GM18511 (cell line): ENCODE results near the gene MS4A4E.
"Not testable (repeated sequence)": the region's sequence is repeated elsewhere in the genome, so short reads cannot be mapped to it uniquely, and the experiment has no call there.

Experiments used
- ATAC-seq: cut with Tn5 transposase; IDR thresholded peaks from one replicate; pipeline ENCODE4 v1.9.1; 2021; ENCODE audit warnings: mild to moderate bottlenecking, moderate library complexity; ENCODE audit not compliant: unreplicated experiment

The MS4A4E gene

DNA sequence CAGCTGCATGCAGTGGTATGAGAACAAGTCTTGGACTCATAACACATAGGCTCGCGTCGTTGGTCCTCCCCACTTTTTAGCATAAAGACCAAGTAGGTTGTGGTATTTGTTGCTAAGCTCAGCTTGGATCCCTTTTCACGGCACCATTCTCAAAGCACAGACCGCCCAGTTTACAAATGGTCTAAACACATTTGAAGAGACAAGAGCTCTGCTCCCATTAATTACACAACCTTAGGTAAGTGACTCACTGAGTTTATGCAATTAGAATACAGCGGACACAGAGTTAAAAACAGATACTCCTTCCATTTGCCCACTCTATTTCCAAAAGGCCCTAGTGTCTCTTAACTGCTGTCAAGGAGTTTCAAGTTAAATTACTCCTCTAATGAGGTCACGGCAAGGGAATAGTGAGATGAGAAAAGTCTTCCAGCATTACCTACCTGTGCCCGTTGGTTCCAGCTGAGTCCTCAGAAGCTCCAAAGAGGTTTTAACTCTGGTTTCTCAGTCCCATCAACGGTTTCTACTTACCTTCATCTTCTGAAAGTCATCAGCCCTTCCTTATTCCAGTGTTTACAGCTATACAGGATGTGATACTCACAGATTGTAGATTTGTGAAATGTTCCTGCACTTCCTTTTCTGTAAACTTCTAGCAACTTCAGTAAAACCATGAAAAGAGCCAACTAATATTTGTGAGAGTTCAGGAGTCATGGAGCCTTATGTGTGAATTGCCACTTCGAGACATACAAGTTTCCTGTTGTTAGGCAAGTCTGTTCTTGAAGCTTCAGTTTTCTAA is 60.2 kb downstream of the MS4A4E start, which contains the start of gene MS4A6A:
Gene MS4A6A, minus strand, starts transcription at position 543 of the 790 bp plus-strand sequence. CDS start 1,356 bp downstream, outside the sequence.
- ATAC-seq = no peak

DNA sequence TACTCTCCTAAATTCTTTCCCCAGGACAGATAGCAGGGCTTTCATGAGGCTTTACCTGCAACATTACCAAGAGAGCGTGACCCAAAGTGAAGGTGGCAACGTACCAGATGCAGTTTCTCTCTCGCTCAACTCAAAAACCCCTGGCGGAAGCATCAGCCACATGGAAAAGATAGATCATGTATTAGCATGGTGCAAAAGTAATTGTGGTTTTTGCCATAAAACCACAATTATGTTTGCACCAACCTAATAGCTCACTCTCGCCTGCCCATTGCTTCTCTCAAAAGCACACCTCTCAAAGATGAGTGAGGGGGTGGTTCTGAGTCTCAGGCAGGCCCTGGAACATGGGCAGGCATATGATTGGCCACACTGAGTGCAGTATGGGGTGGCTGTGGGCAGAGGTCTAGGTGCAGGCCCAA is 67.1 kb downstream of the MS4A4E start:
- ATAC-seq = peak; percentile 81

DNA sequence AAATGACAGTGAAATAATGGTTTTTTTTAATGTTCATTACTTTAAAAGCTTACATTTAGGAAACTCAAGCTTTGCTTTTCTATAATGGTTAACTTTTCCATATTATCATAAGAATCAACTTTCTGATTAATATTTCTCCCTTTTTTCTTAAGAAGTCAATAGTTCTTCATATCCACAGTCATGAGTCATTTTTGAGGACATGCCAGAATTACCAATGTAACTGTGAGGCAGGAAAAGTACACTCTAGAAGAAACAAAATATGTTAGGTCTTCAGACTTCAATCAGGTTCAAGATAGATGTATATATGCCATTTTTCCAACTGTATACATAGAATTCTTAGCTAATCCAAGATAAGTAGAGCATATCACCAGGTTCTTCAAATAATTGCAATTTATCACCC is 70.9 kb downstream of the MS4A4E start:
- no peak for ATAC-seq

DNA sequence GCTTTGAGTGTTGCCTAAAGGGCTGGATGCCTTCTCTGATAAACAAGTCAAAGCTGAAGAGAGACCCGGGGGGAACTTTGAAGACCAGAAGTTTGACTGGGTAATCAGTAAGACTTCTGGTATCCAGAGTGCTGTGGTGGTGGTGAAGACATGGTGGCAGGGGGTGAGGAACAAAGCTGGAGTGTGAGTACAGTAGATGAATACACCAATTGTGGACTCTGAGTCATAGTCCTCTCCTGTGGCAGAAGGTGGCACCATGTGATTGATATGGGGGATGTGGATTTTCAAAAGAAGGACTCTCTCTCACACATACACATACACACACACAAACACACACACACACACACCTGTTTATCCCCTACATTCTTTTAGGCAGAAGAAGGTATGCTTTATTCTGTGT is 72.4 kb downstream of the MS4A4E start:
- ATAC-seq = no peak

DNA sequence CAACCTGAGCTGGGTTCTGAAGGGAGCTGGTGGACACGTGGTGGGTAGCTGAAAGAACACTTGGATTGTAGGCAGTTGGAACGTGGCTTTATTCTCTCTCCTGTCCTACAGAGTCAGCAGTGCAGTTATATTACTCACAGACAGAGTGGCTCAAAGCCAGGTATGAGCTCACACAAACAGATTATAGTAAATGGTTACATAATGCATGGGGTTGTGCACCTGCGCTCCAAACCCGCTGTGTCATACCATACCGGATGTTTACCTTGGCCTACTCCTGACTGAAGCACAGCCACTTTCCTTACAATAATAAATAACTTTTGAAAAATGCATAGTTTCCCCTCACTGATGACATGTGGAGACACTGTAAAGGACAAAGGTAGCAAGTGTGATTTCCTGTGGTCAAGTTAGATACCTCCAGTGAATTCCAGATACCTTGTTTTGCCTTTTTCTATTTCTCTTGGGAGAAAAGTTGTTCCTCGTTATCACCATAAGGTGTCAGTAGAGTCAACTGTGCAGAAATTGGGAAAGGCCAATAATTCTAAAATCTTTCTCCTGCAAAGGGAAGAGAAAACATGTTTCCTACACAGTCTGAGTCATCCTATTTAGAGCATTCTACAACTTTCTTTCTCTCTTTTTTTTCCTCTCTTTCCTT is 73.5 kb downstream of the MS4A4E start:
- ATAC-seq = no peak

DNA sequence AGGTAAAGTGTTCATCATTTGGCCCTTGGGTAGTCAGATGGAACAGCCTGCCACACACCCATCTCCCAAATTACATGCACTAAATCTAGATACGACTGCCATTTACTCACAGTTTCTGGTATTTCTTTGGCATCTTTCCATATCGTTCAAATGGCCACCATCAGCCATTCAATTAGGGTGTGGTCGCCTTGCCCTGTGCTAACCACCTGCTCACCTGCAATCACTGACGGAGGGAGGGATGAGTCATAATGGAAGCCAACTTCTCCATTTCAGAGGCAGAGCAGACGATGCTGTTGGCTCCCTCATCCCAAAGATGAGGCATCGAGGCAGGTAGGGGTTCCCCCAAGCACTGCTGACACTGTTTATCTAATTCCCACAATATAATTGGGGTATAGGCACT is 74.6 kb downstream of the MS4A4E start:
- no peak for ATAC-seq

DNA sequence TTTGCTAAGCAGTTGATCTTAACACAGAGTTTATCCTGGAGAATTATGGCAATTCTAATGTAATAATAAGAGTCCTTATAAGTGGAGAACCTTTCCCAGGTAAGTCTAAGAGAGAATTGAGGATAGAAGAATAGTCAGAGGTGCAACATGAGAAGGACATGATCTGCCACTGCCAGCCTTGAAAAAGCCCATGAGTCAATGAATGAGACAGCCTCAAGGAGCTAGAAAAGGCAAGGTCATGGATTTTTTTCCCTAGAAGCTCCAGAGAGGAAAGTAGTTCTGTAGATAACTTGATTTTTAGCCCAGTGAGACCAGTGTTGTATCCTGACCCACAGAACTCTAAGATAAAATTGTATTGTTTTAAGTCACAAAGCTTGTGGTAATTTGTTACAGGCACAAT is 77.0 kb downstream of the MS4A4E start:
- no peak for ATAC-seq

DNA sequence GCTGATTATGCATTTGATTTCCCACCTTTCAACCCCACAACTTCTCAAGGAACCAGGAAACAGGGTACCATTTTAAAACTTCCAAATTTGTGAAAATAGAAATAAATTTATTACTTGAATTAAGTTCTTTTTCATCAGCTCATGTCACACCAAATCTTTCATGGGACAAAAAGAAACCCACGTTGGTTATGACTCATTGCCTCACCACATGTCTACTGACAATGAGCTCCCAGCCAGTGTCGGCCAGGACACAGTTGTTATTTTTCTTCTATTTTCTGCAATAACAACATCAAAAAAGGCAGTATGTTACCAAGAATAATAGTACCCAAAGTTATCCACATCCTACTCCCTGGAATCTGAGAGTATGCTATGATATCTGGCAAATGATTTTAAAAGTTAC is 77.4 kb downstream of the MS4A4E start:
- ATAC-seq = no peak

DNA sequence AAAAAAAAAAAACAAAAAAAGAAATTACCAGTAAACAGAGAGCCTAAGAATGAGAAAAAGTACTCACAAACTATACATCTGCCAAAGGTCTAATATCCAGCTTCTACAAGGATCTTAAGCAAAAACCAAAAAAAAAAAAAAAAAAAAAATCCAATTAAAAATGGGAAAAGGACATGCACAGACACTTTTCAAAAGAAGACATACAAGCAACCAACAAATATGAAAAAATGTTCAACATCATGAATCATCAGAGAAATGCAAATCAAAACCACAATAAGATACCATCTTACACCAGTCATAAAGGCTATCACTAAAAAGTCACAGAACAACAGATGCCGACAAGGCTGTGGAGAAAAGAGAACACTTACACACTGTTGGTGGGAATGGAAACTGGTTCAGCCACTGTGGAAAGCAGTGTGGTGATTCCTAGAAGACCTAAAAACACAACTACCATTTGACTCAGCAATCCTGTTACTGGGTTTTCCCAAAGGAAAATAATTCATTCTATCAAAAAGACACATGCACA is 78.3 kb downstream of the MS4A4E start:
- ATAC-seq = no peak

DNA sequence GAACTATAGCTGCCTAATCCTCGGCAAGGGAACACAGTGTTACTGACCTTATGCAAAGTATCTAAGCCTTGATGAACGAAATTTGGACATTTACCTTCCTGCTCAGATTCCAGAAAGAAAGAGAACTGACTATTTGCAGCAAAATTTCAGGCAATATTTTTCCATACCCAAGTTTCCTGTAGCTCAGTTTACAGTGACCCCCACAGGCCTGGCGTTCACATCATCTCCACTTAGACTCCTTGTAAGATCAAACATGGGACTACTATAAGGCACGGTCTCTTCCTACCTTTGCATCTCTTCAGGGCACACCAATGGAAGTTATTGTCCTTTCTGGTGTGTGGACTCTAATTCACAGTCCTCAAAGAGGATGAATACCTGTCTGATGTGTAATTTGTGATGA is 81.2 kb downstream of the MS4A4E start:
- ATAC-seq = no peak

DNA sequence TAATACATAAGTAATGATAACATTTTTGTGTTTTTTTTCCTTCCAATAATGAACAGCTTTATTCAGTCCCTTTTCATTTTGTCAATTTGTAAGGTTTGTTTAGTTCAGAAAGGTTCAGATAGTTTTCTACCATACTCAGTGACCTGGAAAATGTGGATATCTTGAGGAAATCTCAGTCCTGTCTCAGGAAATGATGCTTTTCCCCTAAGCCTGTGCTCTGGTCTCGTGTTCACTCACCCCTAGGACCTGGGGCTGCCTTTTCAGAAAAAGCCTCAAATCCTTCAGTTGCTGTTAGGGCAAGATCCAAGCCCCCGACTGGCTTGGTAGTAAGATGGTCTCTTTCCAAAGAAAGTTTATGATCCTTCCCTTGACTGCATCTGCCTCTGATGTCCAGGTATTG is 81.8 kb downstream of the MS4A4E start:
- no peak for ATAC-seq

DNA sequence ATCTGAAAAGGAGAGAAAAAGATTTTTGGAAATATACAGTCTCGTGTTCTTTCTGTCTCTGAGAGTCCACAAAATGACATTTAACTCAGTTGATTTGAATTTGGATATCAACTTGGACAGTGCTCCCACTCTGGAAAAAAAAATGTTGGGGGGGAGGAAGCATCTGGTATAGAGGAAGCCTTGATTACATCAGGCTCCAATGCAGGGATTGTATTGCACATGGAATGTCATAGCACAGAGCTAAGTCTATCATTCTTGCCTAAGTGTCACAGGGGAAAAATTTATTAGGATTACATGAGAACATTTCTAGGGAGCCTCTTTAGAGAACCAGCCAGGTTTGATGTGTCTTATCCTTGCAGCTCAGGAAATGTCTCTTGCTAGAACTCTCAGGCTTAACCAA is 83.1 kb downstream of the MS4A4E start:
- no peak for ATAC-seq

DNA sequence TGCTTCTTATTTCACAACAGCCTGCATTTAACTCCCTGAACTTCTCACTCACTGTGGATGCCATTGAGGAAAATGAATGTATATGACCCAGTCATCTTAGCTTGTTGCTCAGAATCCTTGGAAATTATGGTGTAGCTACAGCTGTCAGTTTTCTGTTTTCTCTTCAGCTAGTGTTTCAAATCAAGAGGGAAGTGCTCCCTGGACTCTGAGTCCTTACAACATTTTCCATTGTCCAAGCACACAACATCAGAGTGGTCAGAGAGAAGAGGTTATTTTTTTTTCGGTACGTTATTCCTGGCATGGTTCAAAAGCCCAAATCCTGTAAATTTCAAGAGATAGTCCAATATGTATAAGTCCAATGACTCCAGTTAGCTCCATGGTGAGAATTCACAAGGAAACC is 83.7 kb downstream of the MS4A4E start:
- ATAC-seq = no peak

DNA sequence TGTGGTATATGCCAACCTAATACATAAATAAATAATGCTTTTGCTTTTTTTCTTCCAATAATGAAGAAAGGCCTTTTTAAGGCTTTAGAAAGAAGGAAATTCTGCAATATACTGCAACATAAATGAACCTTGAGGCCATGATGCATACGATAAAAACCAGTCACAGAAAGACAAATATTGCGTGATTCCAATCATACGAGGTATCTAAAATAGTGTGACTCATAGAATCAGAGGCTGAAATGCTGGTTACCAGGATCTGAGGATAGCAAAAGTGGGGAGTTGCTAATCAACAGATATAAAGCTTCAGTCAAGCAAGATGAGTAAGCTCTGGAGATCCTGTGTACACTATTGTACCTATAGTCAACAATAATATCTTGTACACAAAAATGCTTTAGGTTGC is 84.3 kb downstream of the MS4A4E start:
- no peak for ATAC-seq

DNA sequence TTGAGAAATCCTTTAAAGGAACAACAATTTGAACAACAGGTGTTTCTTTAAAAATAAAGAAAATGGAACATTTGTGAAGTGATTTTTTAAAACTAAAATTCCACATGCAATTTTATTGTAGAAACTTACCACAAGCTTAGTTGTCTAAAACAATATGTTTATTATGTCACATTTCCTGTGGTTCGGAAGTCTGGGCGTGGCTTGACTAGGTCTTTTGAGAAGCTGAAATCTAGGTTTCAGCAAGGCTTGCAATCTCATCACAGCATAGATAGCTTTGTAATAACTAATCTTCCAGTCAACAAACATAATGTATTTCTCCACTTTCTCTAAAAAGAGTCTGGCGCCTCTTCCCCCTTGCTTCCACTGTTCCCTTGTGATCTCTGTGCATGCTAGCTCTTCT is 87.0 kb downstream of the MS4A4E start:
- no peak for ATAC-seq

DNA sequence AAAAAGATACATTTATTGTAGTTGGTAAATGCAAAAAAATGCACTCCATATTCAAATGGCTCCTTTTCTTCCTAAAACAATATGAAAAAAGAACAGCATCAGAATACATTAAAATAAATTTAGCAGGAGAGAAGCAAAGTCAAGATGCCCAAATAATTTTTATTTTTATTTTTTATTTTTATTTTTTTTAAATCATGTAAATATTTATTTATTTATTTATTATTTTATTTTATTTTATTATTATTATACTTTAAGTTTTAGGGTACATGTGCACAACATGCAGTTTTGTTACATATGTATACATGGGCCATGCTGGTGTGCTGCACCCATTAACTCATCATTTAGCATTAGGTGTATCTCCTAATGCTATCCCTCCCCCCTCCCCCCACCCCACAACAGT is 90.2 kb downstream of the MS4A4E start:
- not testable (repeated sequence) for ATAC-seq

DNA sequence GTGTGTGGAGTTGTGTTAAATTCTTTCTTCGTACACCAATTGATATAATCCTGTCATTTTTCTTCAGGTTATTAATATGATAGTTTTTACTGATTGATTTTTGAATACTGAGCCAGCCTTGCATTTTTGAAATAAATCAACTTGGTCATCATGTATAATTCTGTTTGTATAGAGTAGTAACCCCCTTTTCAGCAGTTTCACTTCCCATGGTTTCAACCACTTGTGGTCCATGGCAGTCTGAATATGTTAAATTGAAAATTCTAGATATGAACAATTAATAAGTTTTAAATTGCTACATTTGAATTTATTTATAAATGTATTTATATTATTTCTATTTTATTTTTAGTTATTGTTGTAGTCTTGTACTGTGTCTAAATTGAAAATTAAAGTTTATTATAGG is 92.7 kb downstream of the MS4A4E start:
- ATAC-seq = no peak
